ENCODE results near the gene OSMR. TPM values are rescaled to one million over a fixed set of nuclear protein-coding genes. Genes with fewer than 3 reads are reported as not detected.
A peak's percentile ranks its signal among the peaks of the same experiment; 100 is the strongest.

OSMR gene
- total and polyA plus RNA-seq, 2 of the 13 experiments (the other 11 are each of a cell fraction or from before 2014, with no cell fraction given) = 21.3 to 86.5 TPM

DNA sequence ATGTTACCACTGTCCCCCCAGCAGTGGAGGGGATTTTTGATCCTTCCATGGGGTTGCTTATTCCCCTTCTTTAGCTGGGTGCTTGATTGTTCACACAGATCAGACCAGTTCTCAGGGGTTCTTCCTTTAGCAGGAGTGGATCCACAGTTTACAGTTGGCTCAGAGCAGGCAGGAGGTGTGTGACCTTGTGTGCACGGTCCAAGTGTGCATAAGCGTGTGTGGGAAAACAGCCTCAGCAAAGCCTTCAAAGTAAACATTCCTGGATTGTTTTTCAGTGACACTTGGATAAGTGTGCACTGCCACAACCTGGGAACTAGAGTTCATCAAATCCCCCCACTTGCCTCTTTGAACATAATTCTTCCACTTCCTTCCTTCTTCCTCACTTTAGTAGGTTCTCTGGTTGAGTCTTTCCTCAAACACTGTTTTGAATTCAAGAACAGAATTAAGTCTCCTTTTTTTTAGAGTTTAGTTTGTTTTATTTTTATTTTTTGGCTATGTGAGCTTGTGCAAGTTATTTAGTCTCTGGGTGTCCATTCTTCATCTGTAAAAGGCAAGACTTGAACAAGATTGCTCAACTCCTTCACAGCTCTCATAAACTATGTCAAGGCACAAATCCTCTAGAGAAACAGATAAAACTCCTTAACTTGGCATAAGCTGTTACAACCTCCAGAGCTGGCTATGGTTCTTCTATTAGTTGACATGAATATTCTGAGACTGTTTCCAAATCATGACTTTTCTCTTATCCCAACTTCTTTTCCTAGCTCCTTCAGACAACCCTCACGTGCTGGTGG is 78.0 kb downstream of the OSMR start (continued):
- TF ChIP-seq, protein P1, sequence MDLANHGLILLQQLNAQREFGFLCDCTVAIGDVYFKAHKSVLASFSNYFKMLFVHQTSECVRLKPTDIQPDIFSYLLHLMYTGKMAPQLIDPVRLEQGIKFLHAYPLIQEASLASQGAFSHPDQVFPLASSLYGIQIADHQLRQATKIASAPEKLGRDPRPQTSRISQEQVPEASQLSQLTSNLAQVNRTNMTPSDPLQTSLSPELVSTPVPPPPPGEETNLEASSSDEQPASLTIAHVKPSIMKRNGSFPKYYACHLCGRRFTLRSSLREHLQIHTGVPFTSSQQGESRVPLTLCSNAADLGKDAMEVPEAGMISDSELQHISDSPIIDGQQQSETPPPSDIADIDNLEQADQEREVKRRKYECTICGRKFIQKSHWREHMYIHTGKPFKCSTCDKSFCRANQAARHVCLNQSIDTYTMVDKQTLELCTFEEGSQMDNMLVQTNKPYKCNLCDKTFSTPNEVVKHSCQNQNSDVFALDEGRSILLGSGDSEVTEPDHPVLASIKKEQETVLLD (CRISPR knock-in tag; IDR thresholded peaks at IDR 0.05; ENCODE audit: low read depth) = no peak
- TF ChIP-seq KLF12 (CRISPR knock-in tag; IDR thresholded peaks at IDR 0.05; ENCODE audit: borderline replicate concordance) = no peak
- TF ChIP-seq ZNF746 (CRISPR knock-in tag; IDR thresholded peaks at IDR 0.05) = no peak
- TF ChIP-seq, protein P2, sequence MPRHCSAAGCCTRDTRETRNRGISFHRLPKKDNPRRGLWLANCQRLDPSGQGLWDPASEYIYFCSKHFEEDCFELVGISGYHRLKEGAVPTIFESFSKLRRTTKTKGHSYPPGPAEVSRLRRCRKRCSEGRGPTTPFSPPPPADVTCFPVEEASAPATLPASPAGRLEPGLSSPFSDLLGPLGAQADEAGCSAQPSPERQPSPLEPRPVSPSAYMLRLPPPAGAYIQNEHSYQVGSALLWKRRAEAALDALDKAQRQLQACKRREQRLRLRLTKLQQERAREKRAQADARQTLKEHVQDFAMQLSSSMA (CRISPR knock-in tag; IDR thresholded peaks at IDR 0.05) = no peak
- TF ChIP-seq ZNF619 (CRISPR knock-in tag; IDR thresholded peaks at IDR 0.05) = no peak
- no peak for TF ChIP-seq ZNF546 (CRISPR knock-in tag; conservative IDR thresholded peaks at IDR 0.05)
- TF ChIP-seq SP2 (CRISPR knock-in tag; IDR thresholded peaks at IDR 0.05) = no peak
- TF ChIP-seq MTF2 (CRISPR knock-in tag; IDR thresholded peaks at IDR 0.05; ENCODE audit: borderline replicate concordance) = no peak
- TF ChIP-seq, protein P3, sequence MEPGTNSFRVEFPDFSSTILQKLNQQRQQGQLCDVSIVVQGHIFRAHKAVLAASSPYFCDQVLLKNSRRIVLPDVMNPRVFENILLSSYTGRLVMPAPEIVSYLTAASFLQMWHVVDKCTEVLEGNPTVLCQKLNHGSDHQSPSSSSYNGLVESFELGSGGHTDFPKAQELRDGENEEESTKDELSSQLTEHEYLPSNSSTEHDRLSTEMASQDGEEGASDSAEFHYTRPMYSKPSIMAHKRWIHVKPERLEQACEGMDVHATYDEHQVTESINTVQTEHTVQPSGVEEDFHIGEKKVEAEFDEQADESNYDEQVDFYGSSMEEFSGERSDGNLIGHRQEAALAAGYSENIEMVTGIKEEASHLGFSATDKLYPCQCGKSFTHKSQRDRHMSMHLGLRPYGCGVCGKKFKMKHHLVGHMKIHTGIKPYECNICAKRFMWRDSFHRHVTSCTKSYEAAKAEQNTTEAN (CRISPR knock-in tag; conservative IDR thresholded peaks at IDR 0.05) = peak; percentile 98
- TF ChIP-seq, protein P4, sequence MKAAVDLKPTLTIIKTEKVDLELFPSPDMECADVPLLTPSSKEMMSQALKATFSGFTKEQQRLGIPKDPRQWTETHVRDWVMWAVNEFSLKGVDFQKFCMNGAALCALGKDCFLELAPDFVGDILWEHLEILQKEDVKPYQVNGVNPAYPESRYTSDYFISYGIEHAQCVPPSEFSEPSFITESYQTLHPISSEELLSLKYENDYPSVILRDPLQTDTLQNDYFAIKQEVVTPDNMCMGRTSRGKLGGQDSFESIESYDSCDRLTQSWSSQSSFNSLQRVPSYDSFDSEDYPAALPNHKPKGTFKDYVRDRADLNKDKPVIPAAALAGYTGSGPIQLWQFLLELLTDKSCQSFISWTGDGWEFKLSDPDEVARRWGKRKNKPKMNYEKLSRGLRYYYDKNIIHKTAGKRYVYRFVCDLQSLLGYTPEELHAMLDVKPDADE (CRISPR knock-in tag; IDR thresholded peaks at IDR 0.05) = no peak
- no peak for TF ChIP-seq ZNF350 (CRISPR knock-in tag; IDR thresholded peaks at IDR 0.05; ENCODE audit: borderline replicate concordance, low read depth)
- no peak for TF ChIP-seq MEF2D (CRISPR knock-in tag; IDR thresholded peaks at IDR 0.05)
- TF ChIP-seq, protein P5, sequence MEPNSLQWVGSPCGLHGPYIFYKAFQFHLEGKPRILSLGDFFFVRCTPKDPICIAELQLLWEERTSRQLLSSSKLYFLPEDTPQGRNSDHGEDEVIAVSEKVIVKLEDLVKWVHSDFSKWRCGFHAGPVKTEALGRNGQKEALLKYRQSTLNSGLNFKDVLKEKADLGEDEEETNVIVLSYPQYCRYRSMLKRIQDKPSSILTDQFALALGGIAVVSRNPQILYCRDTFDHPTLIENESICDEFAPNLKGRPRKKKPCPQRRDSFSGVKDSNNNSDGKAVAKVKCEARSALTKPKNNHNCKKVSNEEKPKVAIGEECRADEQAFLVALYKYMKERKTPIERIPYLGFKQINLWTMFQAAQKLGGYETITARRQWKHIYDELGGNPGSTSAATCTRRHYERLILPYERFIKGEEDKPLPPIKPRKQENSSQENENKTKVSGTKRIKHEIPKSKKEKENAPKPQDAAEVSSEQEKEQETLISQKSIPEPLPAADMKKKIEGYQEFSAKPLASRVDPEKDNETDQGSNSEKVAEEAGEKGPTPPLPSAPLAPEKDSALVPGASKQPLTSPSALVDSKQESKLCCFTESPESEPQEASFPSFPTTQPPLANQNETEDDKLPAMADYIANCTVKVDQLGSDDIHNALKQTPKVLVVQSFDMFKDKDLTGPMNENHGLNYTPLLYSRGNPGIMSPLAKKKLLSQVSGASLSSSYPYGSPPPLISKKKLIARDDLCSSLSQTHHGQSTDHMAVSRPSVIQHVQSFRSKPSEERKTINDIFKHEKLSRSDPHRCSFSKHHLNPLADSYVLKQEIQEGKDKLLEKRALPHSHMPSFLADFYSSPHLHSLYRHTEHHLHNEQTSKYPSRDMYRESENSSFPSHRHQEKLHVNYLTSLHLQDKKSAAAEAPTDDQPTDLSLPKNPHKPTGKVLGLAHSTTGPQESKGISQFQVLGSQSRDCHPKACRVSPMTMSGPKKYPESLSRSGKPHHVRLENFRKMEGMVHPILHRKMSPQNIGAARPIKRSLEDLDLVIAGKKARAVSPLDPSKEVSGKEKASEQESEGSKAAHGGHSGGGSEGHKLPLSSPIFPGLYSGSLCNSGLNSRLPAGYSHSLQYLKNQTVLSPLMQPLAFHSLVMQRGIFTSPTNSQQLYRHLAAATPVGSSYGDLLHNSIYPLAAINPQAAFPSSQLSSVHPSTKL (CRISPR knock-in tag; IDR thresholded peaks at IDR 0.05) = peak; percentile 21; the same call in 1 of the 2 replicates
- TF ChIP-seq ZNF766 (CRISPR knock-in tag; IDR thresholded peaks at IDR 0.05; ENCODE audit: borderline replicate concordance) = no peak
- no peak for TF ChIP-seq ARNT2 (CRISPR knock-in tag; IDR thresholded peaks at IDR 0.05; ENCODE audit: low read depth)
- no peak for TF ChIP-seq KDM3A (CRISPR knock-in tag; IDR thresholded peaks at IDR 0.05; ENCODE audit: low read depth)
- TF ChIP-seq KDM5A (IDR thresholded peaks at IDR 0.05; ENCODE audit: borderline replicate concordance, low read length) = no peak
- TF ChIP-seq CBX5 (CRISPR knock-in tag; IDR thresholded peaks at IDR 0.05; ENCODE audit: borderline replicate concordance) = no peak
- 0 out of 2 replicates have a peak, but pooled peaks have one; percentile 38 for TF ChIP-seq ZMYM4 (CRISPR knock-in tag; IDR thresholded peaks at IDR 0.05)
- no peak for TF ChIP-seq KLF15 (CRISPR knock-in tag; IDR thresholded peaks at IDR 0.05; ENCODE audit: borderline replicate concordance)
- TF ChIP-seq MAFG (CRISPR knock-in tag; IDR thresholded peaks at IDR 0.05) = no peak
- no peak for TF ChIP-seq ZNF7 (CRISPR knock-in tag; IDR thresholded peaks at IDR 0.05)
